Vagina (tissue), 2 donors: ENCODE measurements around the gene PHLPP2.

ENCODE experiments used
- POLR2A ChIP-seq, 2 donors: fragments of 450-650 bp; IDR thresholded peaks; one replicate each; pipeline ENCODE4 v1.6.1; 2017; ENCODE audit warnings: antibody characterized with exemption in 2 of 2, mild to moderate bottlenecking in 2 of 2, moderate library complexity in 2 of 2
- TF ChIP-seq, protein P1 (sequence below), 3 experiments: fragments of 450-650 bp in 2 of 3; fragments of 200-600 bp in 1 of 3; sonication (generic) in 1 of 3; IDR thresholded peaks; one replicate each; pipeline ENCODE4 v1.5.1; 2017 to 2019; ENCODE audit warnings: antibody characterized with exemption in 3 of 3, mild to moderate bottlenecking in 2 of 3, moderate library complexity in 2 of 3

DNA sequence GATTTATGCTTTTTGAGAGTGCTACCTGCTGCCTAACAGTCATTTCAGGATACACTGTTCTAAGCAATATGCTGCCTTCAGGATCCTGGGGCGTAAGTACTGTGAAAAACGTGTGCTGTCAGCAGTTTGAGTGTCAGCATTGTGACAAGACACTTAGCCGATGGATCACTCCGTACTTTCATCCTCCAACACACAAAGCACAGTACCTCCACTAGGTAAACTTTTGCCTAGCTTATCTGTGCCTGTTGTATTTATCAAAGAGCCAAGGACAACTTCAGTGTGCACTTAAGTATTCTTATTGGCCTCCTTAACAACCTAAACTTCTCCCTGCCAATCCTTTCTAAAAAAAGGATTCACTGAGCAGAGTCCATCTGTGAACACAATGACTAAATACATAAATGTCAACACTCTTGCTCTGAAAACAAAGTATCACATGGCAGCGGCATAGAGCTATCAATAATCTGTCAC, 33.8 kb upstream of the PHLPP2 start:
- TF ChIP-seq, protein P1, sequence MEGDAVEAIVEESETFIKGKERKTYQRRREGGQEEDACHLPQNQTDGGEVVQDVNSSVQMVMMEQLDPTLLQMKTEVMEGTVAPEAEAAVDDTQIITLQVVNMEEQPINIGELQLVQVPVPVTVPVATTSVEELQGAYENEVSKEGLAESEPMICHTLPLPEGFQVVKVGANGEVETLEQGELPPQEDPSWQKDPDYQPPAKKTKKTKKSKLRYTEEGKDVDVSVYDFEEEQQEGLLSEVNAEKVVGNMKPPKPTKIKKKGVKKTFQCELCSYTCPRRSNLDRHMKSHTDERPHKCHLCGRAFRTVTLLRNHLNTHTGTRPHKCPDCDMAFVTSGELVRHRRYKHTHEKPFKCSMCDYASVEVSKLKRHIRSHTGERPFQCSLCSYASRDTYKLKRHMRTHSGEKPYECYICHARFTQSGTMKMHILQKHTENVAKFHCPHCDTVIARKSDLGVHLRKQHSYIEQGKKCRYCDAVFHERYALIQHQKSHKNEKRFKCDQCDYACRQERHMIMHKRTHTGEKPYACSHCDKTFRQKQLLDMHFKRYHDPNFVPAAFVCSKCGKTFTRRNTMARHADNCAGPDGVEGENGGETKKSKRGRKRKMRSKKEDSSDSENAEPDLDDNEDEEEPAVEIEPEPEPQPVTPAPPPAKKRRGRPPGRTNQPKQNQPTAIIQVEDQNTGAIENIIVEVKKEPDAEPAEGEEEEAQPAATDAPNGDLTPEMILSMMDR (IDR thresholded peaks at IDR 0.05) = no peak
- TF ChIP-seq POLR2A (IDR thresholded peaks at IDR 0.05) = no peak
